ENCODE measurements around the gene ZNF3.

The ZNF3 gene

GRCh38 chr7:100085515-100085914 is 4.0 kb upstream of the ZNF3 start:
- H3K4me1 ChIP-seq (ENCODE audit: control insufficient read depth, low read length), result peaks cover 41% of the 10 kb centered on the region
- no peaks in the 10 kb centered on the region for H3K9me3 ChIP-seq (ENCODE audit: control insufficient read depth, insufficient read depth, low read length)
- no peak overlapping the region for H3K4me3 ChIP-seq (ENCODE audit: low read length)
- peaks cover 35% of the 10 kb centered on the region for H3K79me2 ChIP-seq (ENCODE audit: control insufficient read depth, low read length)
- peaks cover 7% of the 10 kb centered on the region; the same call in 1 of the 2 replicates for H3K27me3 ChIP-seq (ENCODE audit: control insufficient read depth, low read length)
- no peaks in the 10 kb centered on the region for H4K20me1 ChIP-seq (ENCODE audit: control insufficient read depth, insufficient read depth, low read depth, low read length)
- H3K4me2 ChIP-seq (ENCODE audit: low read length), result no peak overlapping the region
- H3K27ac ChIP-seq (ENCODE audit: low read depth, low read length), result no peak overlapping the region
- TF ChIP-seq EZH2phosphoT487 (IDR thresholded peaks at IDR 0.05; ENCODE audit: borderline replicate concordance, low read length) (no peak), CTCF (IDR thresholded peaks at IDR 0.05; ENCODE audit: low read depth, low read length, poor library complexity, severe bottlenecking) (no peak)
- no peaks in the 10 kb centered on the region for H3K9me2 ChIP-seq (replicated peaks; ENCODE audit: control insufficient read depth, low read length)
- peaks cover 11% of the 10 kb centered on the region for H3K36me3 ChIP-seq (ENCODE audit: control insufficient read depth, low read length)
- peaks cover 27% of the 10 kb centered on the region for H3F3A ChIP-seq (ENCODE audit: control insufficient read depth, insufficient read depth)

- Histone ChIP-seq H3K4me1 (ENCODE audit: control insufficient read depth, low read length) (peaks cover 27% of the 10 kb centered on the region), H4K20me1 (ENCODE audit: control insufficient read depth, insufficient read depth, low read depth, low read length) (peaks cover 11% of the 10 kb centered on the region; the same call in 1 of the 2 replicates), H3K9me2 (replicated peaks; ENCODE audit: control insufficient read depth, low read length) (no peaks in the 10 kb centered on the region), H3F3A (ENCODE audit: control insufficient read depth, insufficient read depth) (peaks cover 19% of the 10 kb centered on the region), H3K27me3 (ENCODE audit: control insufficient read depth, low read length) (peaks cover 7% of the 10 kb centered on the region; the same call in 1 of the 2 replicates), H3K27ac (ENCODE audit: low read depth, low read length) (peak overlapping the region; percentile 19), H3K4me2 (ENCODE audit: low read length) (peak overlapping the region; percentile 82), H3K4me3 (ENCODE audit: low read length) (peak overlapping the region; percentile 79), H3K9me3 (ENCODE audit: control insufficient read depth, insufficient read depth, low read length) (no peaks in the 10 kb centered on the region), H3K36me3 (ENCODE audit: control insufficient read depth, low read length) (peaks cover 12% of the 10 kb centered on the region), H3K79me2 (ENCODE audit: control insufficient read depth, low read length) (peaks cover 36% of the 10 kb centered on the region)
- TF ChIP-seq CTCF (IDR thresholded peaks at IDR 0.05; ENCODE audit: low read depth, low read length, poor library complexity, severe bottlenecking) (no peak), EZH2phosphoT487 (IDR thresholded peaks at IDR 0.05; ENCODE audit: borderline replicate concordance, low read length) (no peak)
Observed at GRCh38 chr7:100082978-100083377, 1.5 kb upstream of the ZNF3 start.

- TF ChIP-seq CTCF (IDR thresholded peaks at IDR 0.05; ENCODE audit: low read depth, low read length, poor library complexity, severe bottlenecking), result no peak
- no peak for TF ChIP-seq EZH2phosphoT487 (IDR thresholded peaks at IDR 0.05; ENCODE audit: borderline replicate concordance, low read length)
- Histone ChIP-seq H3K36me3 (ENCODE audit: control insufficient read depth, low read length) (peaks cover 25% of the 10 kb centered on the region), H3K79me2 (ENCODE audit: control insufficient read depth, low read length) (peaks cover 39% of the 10 kb centered on the region), H3K4me2 (ENCODE audit: low read length) (peak overlapping the region; percentile 82), H3K9me3 (ENCODE audit: control insufficient read depth, insufficient read depth, low read length) (no peaks in the 10 kb centered on the region), H3K4me3 (ENCODE audit: low read length) (peak overlapping the region; percentile 79), H3K9me2 (replicated peaks; ENCODE audit: control insufficient read depth, low read length) (no peaks in the 10 kb centered on the region), H4K20me1 (ENCODE audit: control insufficient read depth, insufficient read depth, low read depth, low read length) (peaks cover 11% of the 10 kb centered on the region; the same call in 1 of the 2 replicates), H3F3A (ENCODE audit: control insufficient read depth, insufficient read depth) (peaks cover 19% of the 10 kb centered on the region), H3K27me3 (ENCODE audit: control insufficient read depth, low read length) (peaks cover 7% of the 10 kb centered on the region; the same call in 1 of the 2 replicates), H3K27ac (ENCODE audit: low read depth, low read length) (no peak overlapping the region), H3K4me1 (ENCODE audit: control insufficient read depth, low read length) (peaks cover 24% of the 10 kb centered on the region)
Observed at GRCh38 chr7:100080907-100081534, 502 bp downstream of the ZNF3 start.
